Measurements from ENCODE around the gene UBAC2. TPM values are rescaled to one million over a fixed set of nuclear protein-coding genes. Genes with fewer than 3 reads are reported as not detected.

The UBAC2 gene
- total RNA-seq, 2 donors from 2014 or later = 72.7 to 80.4 TPM

DNA sequence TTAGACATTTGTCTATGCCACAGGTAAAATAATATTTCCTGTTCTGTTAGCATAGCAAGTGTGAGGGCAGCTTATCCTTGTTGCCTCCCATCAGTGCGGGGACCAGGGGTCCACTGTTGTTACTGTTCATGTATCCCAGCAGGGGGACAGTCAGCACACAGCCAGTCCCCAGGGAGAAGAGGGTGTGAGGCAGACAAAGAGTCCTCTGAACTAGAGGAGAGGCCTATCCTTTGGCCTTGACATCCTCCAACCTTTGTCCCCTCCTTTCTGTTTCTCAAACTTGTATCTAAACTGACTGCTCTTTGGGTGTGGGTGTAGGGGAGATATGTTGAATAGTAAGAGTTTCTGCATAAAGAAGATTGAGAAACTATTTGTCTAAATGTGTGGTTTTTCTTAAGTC is 60.4 kb downstream of the UBAC2 start:
- no peaks in the 10 kb centered on the region for H3K9me3 ChIP-seq (ENCODE audit: control insufficient read depth, low read length)
- H3K4me1 ChIP-seq (ENCODE audit: control insufficient read depth, insufficient read depth, low read length) = no peaks in the 10 kb centered on the region
- Mint-ChIP-seq H3K9me3 (no peaks in the 10 kb centered on the region), H3K4me3 (no peak overlapping the region), H3K4me1 (no peaks in the 10 kb centered on the region), H3K27me3 (ENCODE audit: insufficient read depth) (no peaks in the 10 kb centered on the region), H3K27ac (no peak overlapping the region), H3K36me3 (ENCODE audit: low read depth) (peaks cover 9% of the 10 kb centered on the region)
- no peaks in the 10 kb centered on the region for H3K27me3 ChIP-seq (ENCODE audit: control insufficient read depth, insufficient read depth, low read length, poor library complexity, severe bottlenecking)
- no peak overlapping the region for H3K27ac ChIP-seq (ENCODE audit: low read depth, low read length)
- no peak for DNase-seq
- H3K36me3 ChIP-seq (ENCODE audit: control insufficient read depth, insufficient read depth, low read length) = peaks cover 15% of the 10 kb centered on the region
- WGBS, 2 experiments (ENCODE audit: insufficient coverage in 1 of 2, insufficient read length in 1 of 2) = 93% methylated on average over 1 of the region's 1 CpG; no CpG with 5 or more reads in 1 of the 2 experiments
- H3K4me3 ChIP-seq (ENCODE audit: low read length) = no peak overlapping the region
- TF ChIP-seq, protein P1, sequence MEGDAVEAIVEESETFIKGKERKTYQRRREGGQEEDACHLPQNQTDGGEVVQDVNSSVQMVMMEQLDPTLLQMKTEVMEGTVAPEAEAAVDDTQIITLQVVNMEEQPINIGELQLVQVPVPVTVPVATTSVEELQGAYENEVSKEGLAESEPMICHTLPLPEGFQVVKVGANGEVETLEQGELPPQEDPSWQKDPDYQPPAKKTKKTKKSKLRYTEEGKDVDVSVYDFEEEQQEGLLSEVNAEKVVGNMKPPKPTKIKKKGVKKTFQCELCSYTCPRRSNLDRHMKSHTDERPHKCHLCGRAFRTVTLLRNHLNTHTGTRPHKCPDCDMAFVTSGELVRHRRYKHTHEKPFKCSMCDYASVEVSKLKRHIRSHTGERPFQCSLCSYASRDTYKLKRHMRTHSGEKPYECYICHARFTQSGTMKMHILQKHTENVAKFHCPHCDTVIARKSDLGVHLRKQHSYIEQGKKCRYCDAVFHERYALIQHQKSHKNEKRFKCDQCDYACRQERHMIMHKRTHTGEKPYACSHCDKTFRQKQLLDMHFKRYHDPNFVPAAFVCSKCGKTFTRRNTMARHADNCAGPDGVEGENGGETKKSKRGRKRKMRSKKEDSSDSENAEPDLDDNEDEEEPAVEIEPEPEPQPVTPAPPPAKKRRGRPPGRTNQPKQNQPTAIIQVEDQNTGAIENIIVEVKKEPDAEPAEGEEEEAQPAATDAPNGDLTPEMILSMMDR (conservative IDR thresholded peaks at IDR 0.05) = no peak
- H3K9ac ChIP-seq (ENCODE audit: extremely low read depth, low read length, poor library complexity, severe bottlenecking) = no peak overlapping the region

DNA sequence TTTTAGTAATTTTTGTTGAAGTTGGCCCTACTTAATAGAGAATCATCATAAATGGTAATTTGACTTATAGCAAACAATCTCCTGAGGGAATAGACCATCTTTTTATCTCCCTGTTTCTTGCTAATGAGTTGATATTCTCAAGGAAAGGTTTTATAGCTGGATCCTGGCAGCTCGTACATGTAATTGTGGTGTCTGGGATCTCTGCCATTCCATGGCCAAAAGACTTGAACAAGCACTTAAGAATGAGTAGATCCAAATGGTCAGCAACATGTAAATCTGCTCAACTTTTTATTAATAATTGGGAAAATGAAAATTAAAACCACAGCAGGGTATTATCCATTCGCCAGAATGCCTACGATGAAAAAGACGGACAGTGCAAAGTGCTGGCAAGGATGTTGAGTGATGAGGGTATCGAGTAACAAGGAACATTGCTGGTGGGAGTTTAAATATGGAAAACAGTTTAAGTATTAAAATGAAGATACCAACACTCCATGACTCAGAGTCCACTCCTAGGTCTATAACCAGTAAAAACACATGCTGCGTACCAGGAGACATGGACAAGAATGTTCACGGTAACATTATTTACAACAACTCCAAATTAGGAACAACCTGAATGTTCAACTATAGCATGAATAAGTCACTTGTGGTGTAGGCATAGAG is 62.6 kb downstream of the UBAC2 start:
- H3K27ac Mint-ChIP-seq = no peak overlapping the region
- Histone ChIP-seq H3K36me3 (ENCODE audit: control insufficient read depth, insufficient read depth, low read length) (peaks cover 6% of the 10 kb centered on the region), H3K9ac (ENCODE audit: extremely low read depth, low read length, poor library complexity, severe bottlenecking) (no peak overlapping the region), H3K9me3 (ENCODE audit: control insufficient read depth, low read length) (no peaks in the 10 kb centered on the region), H3K4me3 (ENCODE audit: low read length) (no peak overlapping the region), H3K27me3 (ENCODE audit: control insufficient read depth, insufficient read depth, low read length, poor library complexity, severe bottlenecking) (no peaks in the 10 kb centered on the region), H3K27ac (ENCODE audit: low read depth, low read length) (no peak overlapping the region), H3K4me1 (ENCODE audit: control insufficient read depth, insufficient read depth, low read length) (peaks cover 3% of the 10 kb centered on the region)
- no peaks in the 10 kb centered on the region for H3K9me3 Mint-ChIP-seq
- DNase-seq = no peak
- peaks cover 13% of the 10 kb centered on the region for H3K4me1 Mint-ChIP-seq
- 95 to 96% methylated on average over 5 to 7 of the region's 7 CpGs for WGBS, 2 experiments (ENCODE audit: insufficient coverage in 1 of 2, insufficient read length in 1 of 2)
- H3K36me3 Mint-ChIP-seq (ENCODE audit: low read depth) = peaks cover 2% of the 10 kb centered on the region
- H3K4me3 Mint-ChIP-seq = no peak overlapping the region
- TF ChIP-seq, protein P1 (conservative IDR thresholded peaks at IDR 0.05) = no peak
- H3K27me3 Mint-ChIP-seq (ENCODE audit: insufficient read depth) = no peaks in the 10 kb centered on the region

DNA sequence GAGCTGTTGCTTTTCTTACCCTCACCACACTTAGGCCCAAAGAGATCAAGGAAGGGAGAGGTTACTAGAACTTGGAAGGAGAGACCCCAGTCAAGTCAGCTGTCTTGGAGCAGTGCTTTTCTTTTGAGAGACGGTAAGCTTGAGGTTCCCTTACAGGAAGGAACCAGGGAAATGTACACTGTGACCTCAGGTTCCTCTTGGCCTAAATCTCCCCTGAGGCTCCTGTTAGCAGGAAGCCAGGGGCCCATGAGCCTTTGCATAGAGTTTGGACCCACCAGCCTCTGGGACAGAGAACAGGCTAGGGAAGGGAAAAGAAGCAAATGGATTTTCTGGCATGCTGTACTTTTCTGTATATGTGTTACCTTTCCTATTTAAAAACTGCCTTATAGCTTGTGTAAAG is 63.4 kb downstream of the UBAC2 start:
- Histone ChIP-seq H3K27me3 (ENCODE audit: control insufficient read depth, insufficient read depth, low read length, poor library complexity, severe bottlenecking) (no peaks in the 10 kb centered on the region), H3K36me3 (ENCODE audit: control insufficient read depth, insufficient read depth, low read length) (peaks cover 10% of the 10 kb centered on the region), H3K9ac (ENCODE audit: extremely low read depth, low read length, poor library complexity, severe bottlenecking) (no peak overlapping the region), H3K4me1 (ENCODE audit: control insufficient read depth, insufficient read depth, low read length) (peaks cover 3% of the 10 kb centered on the region), H3K9me3 (ENCODE audit: control insufficient read depth, low read length) (no peaks in the 10 kb centered on the region), H3K27ac (ENCODE audit: low read depth, low read length) (no peak overlapping the region), H3K4me3 (ENCODE audit: low read length) (no peak overlapping the region)
- peak overlapping the region; percentile 79 for H3K27ac Mint-ChIP-seq
- 50 to 55% methylated on average over 1 of the region's 1 CpG for WGBS, 2 experiments (ENCODE audit: insufficient coverage in 1 of 2, insufficient read length in 1 of 2)
- H3K4me3 Mint-ChIP-seq = no peak overlapping the region
- peaks cover 2% of the 10 kb centered on the region for H3K36me3 Mint-ChIP-seq (ENCODE audit: low read depth)
- no peaks in the 10 kb centered on the region for H3K27me3 Mint-ChIP-seq (ENCODE audit: insufficient read depth)
- no peak for DNase-seq
- H3K9me3 Mint-ChIP-seq = no peaks in the 10 kb centered on the region
- TF ChIP-seq, protein P1 (conservative IDR thresholded peaks at IDR 0.05) = no peak
- H3K4me1 Mint-ChIP-seq = peaks cover 13% of the 10 kb centered on the region
